ENCODE measurements around the gene RTKN. TPM values are rescaled to one million over a fixed set of nuclear protein-coding genes. Genes with fewer than 3 reads are reported as not detected.

Gene RTKN
- total and polyA plus RNA-seq, 2 of the 13 experiments (the other 11 are each of a cell fraction or from before 2014, with no cell fraction given): 159 to 166 TPM

- TF ChIP-seq ZSCAN29 (CRISPR knock-in tag; conservative IDR thresholded peaks at IDR 0.05) (peak; percentile 80; the same call in 1 of the 2 replicates), ZNF34 (CRISPR knock-in tag; IDR thresholded peaks at IDR 0.05; ENCODE audit: borderline replicate concordance) (peak; percentile 71; the same call in 1 of the 2 replicates), ZNF234 (CRISPR knock-in tag; conservative IDR thresholded peaks at IDR 0.05) (no peak), ZNF558 (CRISPR knock-in tag; IDR thresholded peaks at IDR 0.05; ENCODE audit: borderline replicate concordance) (no peak), ATF7 (IDR thresholded peaks at IDR 0.05) (no peak), ATF7 (CRISPR knock-in tag; IDR thresholded peaks at IDR 0.05) (peak; percentile 58), ZBED4 (CRISPR knock-in tag; IDR thresholded peaks at IDR 0.05; ENCODE audit: borderline replicate concordance) (no peak; the same call in 1 of the 2 replicates), THAP9 (CRISPR knock-in tag; IDR thresholded peaks at IDR 0.05; ENCODE audit: borderline replicate concordance) (no peak), ZNF740 (CRISPR knock-in tag; IDR thresholded peaks at IDR 0.05) (peak; percentile 81), CENPBD1 (CRISPR knock-in tag; IDR thresholded peaks at IDR 0.05; ENCODE audit: borderline replicate concordance, low read depth) (no peak), E2F5 (CRISPR knock-in tag; conservative IDR thresholded peaks at IDR 0.05) (no peak), TARDBP (CRISPR knock-in tag; IDR thresholded peaks at IDR 0.05) (peak; percentile 92), ZSCAN31 (CRISPR knock-in tag; IDR thresholded peaks at IDR 0.05; ENCODE audit: low read depth) (peak; percentile 75; the same call in 1 of the 2 replicates), ZNF367 (CRISPR knock-in tag; IDR thresholded peaks at IDR 0.05; ENCODE audit: borderline replicate concordance) (no peak), ZNF101 (CRISPR knock-in tag; IDR thresholded peaks at IDR 0.05; ENCODE audit: borderline replicate concordance, low read depth) (no peak), ZNF124 (CRISPR knock-in tag; IDR thresholded peaks at IDR 0.05) (peak; percentile 33), ZNF691 (CRISPR knock-in tag; IDR thresholded peaks at IDR 0.05; ENCODE audit: borderline replicate concordance, low read depth) (peak; percentile 63; the same call in 1 of the 2 replicates), FOXA3 (CRISPR knock-in tag; IDR thresholded peaks at IDR 0.05) (peak; percentile 19; the same call in 1 of the 2 replicates), ZNF580 (CRISPR knock-in tag; IDR thresholded peaks at IDR 0.05; ENCODE audit: borderline replicate concordance, low read depth) (peak; percentile 66; the same call in 1 of the 2 replicates)
These were observed 15.9 kb upstream of the RTKN start (continued) for GRCh38 chr2:74457549-74458131.
